ENCODE data around the gene SPATA33. TPM values are rescaled to one million over a fixed set of nuclear protein-coding genes. Genes with fewer than 3 reads are reported as not detected.

Gene SPATA33
- total RNA-seq, 1 experiment from 2014 or later: 23.5 TPM

- CTCF ChIA-PET: interaction anchor here (1.2 kb wide), 1 partner anchor 11 kb away, joined by 4 read pairs; no protein-coding TSS in a partner anchor
- H3K4me1 Mint-ChIP-seq (ENCODE audit: low read depth, unreplicated experiment): peaks cover 31% of the 10 kb centered on the region
- intact Hi-C loops (cut with micrococcal nuclease; ENCODE audit: unreplicated experiment): no loop called here
- peak overlapping the region; percentile 68 for H3K27ac Mint-ChIP-seq (ENCODE audit: unreplicated experiment)
- H3K27me3 Mint-ChIP-seq (ENCODE audit: unreplicated experiment): no peaks in the 10 kb centered on the region
- peaks cover 91% of the 10 kb centered on the region for H3K36me3 Mint-ChIP-seq (ENCODE audit: insufficient read depth, unreplicated experiment)
- no peak for TF ChIP-seq CTCF (IDR thresholded peaks at IDR 0.05; ENCODE audit: unreplicated experiment)
- H3K4me3 Mint-ChIP-seq (ENCODE audit: low read depth, unreplicated experiment): peak overlapping the region; percentile 81
- no TSS peak for BruUV-seq (replicated peaks)
- no peaks in the 10 kb centered on the region for H3K9me3 Mint-ChIP-seq (ENCODE audit: low read depth, unreplicated experiment)
- DNase-seq: no peak
These were observed 59.5 kb downstream of the SPATA33 start for GRCh38 chr16:89716916-89717687.

DNA sequence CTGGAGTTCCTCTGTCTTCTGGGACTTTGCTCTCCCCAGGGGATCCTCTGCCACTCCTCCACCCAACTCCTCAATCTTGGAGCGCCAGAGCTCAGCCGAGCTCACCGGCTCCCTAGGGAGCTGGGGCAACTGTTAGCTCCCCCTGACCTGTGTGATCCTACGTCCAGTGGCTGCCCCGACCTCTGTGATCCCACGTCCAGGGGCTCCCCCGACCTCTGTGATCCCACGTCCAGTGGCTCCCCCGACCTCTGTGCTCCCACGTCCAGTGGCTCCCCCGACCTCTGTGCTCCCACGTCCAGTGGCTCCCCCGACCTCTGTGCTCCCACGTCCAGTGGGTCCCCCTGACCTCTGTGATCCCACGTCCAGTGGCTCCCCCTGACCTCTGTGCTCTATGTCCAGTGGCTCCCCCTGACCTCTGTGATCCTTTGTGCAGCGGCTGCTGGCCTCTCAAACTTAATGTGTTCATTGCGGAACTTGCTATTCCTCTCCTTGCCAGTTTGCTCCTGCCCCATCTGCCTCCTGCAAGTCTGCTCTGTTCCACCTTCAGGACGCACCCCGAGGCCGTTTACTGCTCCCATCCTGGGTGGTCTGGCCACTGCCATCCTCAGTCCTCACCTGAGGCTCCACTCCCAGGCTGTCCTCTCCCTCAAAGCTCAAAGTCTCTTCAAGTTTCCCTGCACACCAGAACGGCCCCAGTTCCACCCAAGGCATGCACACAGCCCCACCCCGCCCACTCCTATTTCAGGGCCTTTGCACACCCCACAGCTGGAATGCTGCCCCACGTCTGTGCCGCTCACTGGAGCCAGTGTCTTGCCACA lies 60.3 kb downstream of the SPATA33 start:
- intact Hi-C loops (cut with micrococcal nuclease; ENCODE audit: unreplicated experiment): no loop called here
- CTCF ChIA-PET: interaction anchor here (1.2 kb wide), 1 partner anchor 12 kb away, joined by 4 read pairs; no protein-coding TSS in a partner anchor
- peak overlapping the region; percentile 81 for H3K4me3 Mint-ChIP-seq (ENCODE audit: low read depth, unreplicated experiment)
- no peaks in the 10 kb centered on the region for H3K9me3 Mint-ChIP-seq (ENCODE audit: low read depth, unreplicated experiment)
- peaks cover 37% of the 10 kb centered on the region for H3K4me1 Mint-ChIP-seq (ENCODE audit: low read depth, unreplicated experiment)
- no peaks in the 10 kb centered on the region for H3K27me3 Mint-ChIP-seq (ENCODE audit: unreplicated experiment)
- no peak for DNase-seq
- TF ChIP-seq CTCF (IDR thresholded peaks at IDR 0.05; ENCODE audit: unreplicated experiment): no peak
- no TSS peak for BruUV-seq (replicated peaks)
- H3K36me3 Mint-ChIP-seq (ENCODE audit: insufficient read depth, unreplicated experiment): peaks cover 91% of the 10 kb centered on the region
- H3K27ac Mint-ChIP-seq (ENCODE audit: unreplicated experiment): peak overlapping the region; percentile 68

Other genes starting within 250 kb of the SPATA33 start
- 227 and 242 TPM in 2 replicates for gene ANKRD11, start 167.3 kb upstream of the SPATA33 start, total RNA-seq (2022)
- 174 and 186 TPM in 2 replicates for gene SPG7, start 149.4 kb upstream of the SPATA33 start, total RNA-seq (2022)
- 1,719 and 1,779 TPM in 2 replicates for gene RPL13, start 97.2 kb upstream of the SPATA33 start, total RNA-seq (2022)
- gene CPNE7, start 82.1 kb upstream of the SPATA33 start, total RNA-seq (2022): 31.3 and 48.2 TPM in 2 replicates
- not detected in 2 replicates for gene DPEP1, start 44.2 kb upstream of the SPATA33 start, total RNA-seq (2022)
- gene CHMP1A, start 128 bp upstream of the SPATA33 start, total RNA-seq (2022): 132 and 135 TPM in 2 replicates
- 102 and 106 TPM in 2 replicates for gene CDK10, start 28.9 kb downstream of the SPATA33 start, total RNA-seq (2022)
- gene SPATA2L, start 43.9 kb downstream of the SPATA33 start, total RNA-seq (2022): 20.7 and 23.6 TPM in 2 replicates
- gene VPS9D1, start 63.1 kb downstream of the SPATA33 start, total RNA-seq (2022): 26.7 and 28.2 TPM in 2 replicates
- 30.6 and 37.2 TPM in 2 replicates for gene ZNF276, start 63.7 kb downstream of the SPATA33 start, total RNA-seq (2022)
- 127 and 140 TPM in 2 replicates for gene FANCA, start 158.8 kb downstream of the SPATA33 start, total RNA-seq (2022)
- 46.3 and 53.1 TPM in 2 replicates for gene SPIRE2, start 170.6 kb downstream of the SPATA33 start, total RNA-seq (2022)
- gene TCF25, start 215.8 kb downstream of the SPATA33 start, total RNA-seq (2022): 270 and 300 TPM in 2 replicates